ENCODE data around the gene ZNF33A. TPM values are rescaled to one million over a fixed set of nuclear protein-coding genes. Genes with fewer than 3 reads are reported as not detected.

The ZNF33A gene
- total RNA-seq, 1 donor from 2014 or later = 19.5 TPM

Other genes starting within 250 kb of the ZNF33A start
- 9.2 and 11.2 TPM in 2 replicates for gene ZNF248, start 153.1 kb upstream of the ZNF33A start, total RNA-seq
- 7.2 and 9.0 TPM in 2 replicates for gene ZNF25, start 34.0 kb upstream of the ZNF33A start, total RNA-seq
- gene ZNF37A, start 83.7 kb downstream of the ZNF33A start, total RNA-seq = 29.7 and 31.9 TPM in 2 replicates

Data from activated T-helper 2 cell treated with anti-CD3 and anti-CD28 coated beads, Interferon-gamma antibody, Interleukin-2, Interleukin-4, amounts not matched to agents 10 μg/mL and 5 μg/mL and 100 μg/mL, durations not matched to agents 14 hours and 24 hours and 36 hours (primary cell).